Adrenal gland (tissue), 12 donors: ENCODE measurements around the gene KCNMA1. TPM values are rescaled to one million over a fixed set of nuclear protein-coding genes. Genes with fewer than 3 reads are reported as not detected.

Experiments
- DNase-seq, 7 donors: peaks; one replicate each; pipeline ENCODE4 v3.0.0-alpha.2; 2019 to 2020
- H3K27ac ChIP-seq, 5 donors: fragments of 200-600 bp; sonication (generic) in 4 of 5; 1 replicate in 3 of 5; 2 replicates in 2 of 5; pipeline versions ENCODE4 v1.5.1 to v1.8.0; 2016 to 2020; ENCODE audit warnings: mild to moderate bottlenecking in 1 of 5
- H3K27me3 ChIP-seq: fragments of 200-600 bp; 2 replicates; pipeline ENCODE4 v1.8.0; 2021
- H3K36me3 ChIP-seq, 2 donors: fragments of 200-600 bp; replicated peaks in 1 of 2; 1 replicate in 1 of 2; 2 replicates in 1 of 2; pipeline versions ENCODE4 v1.5.1 to v1.8.0; 2018 to 2022
- H3K4me1 ChIP-seq, 2 donors: fragments of 200-600 bp; replicated peaks in 1 of 2; 1 replicate in 1 of 2; 2 replicates in 1 of 2; pipeline versions ENCODE4 v1.5.1 to v1.8.0; 2018 to 2021
- H3K4me3 ChIP-seq, 4 donors: fragments of 200-600 bp; sonication (generic) in 3 of 4; one replicate each; pipeline ENCODE4 v1.5.1; 2016 to 2018
- H3K9me3 ChIP-seq, 3 donors: fragments of 200-600 bp; sonication (generic) in 1 of 3; replicated peaks in 1 of 3; 1 replicate in 2 of 3; 2 replicates in 1 of 3; pipeline versions ENCODE4 v1.5.1 to v1.8.0; 2016 to 2021
- CTCF ChIP-seq, 6 experiments: fragments of 450-650 bp in 4 of 6; fragments of 200-600 bp in 2 of 6; sonication (generic) in 1 of 6; IDR thresholded peaks; 1 replicate in 5 of 6; 2 replicates in 1 of 6; pipeline versions ENCODE4 v1.5.1 to v1.8.0; 2016 to 2021; ENCODE audit warnings: antibody characterized with exemption in 6 of 6, mild to moderate bottlenecking in 2 of 6, moderate library complexity in 1 of 6
- POLR2A ChIP-seq, 2 donors: fragments of 450-650 bp; IDR thresholded peaks; one replicate each; pipeline ENCODE4 v1.6.1; 2017; ENCODE audit warnings: antibody characterized with exemption in 2 of 2, mild to moderate bottlenecking in 2 of 2, moderate library complexity in 1 of 2
- WGBS, 4 donors: extraction: QIAGEN DNeasy Blood & Tissue Kit in 2 of 4; methylation state at CpG; one replicate each; pipeline versions ENCODE4 v1.1.5 to v1.1.7; 2013 to 2017; 5-methylcytosine and 5-hydroxymethylcytosine counted together
- intact Hi-C, 2 donors: fragments of 100-400 bp; cut with DNase I; formaldehyde crosslinking; loops; one replicate each; pipeline versions ENCODE4 v1.14.1 to v1.15.0; 2022 to 2023
- polyA plus RNA-seq, 3 donors: library from polyadenylated mRNA; stranded (reverse); fragments of 200-250 nt in 2 of 3; fragments of 350-450 nt in 1 of 3; fragmentation: Illumina TruSeq in 1 of 3; extraction: RNeasy Lipid Tissue Mini Kit (QIAGEN cat#74804) in 1 of 3; gene quantifications; one replicate each; pipeline ENCODE4 v1.2.3, GENCODE V29; 2013 to 2014
- total RNA-seq, 9 donors: library from RNA; depleted of rRNA in 4 of 9; stranded (reverse); fragments of >200 nt in 4 of 9; fragments of 120-200 nt in 1 of 9; fragmentation: NEBNext Ultra II Directional in 1 of 9; extraction: Animal tissue kit (Norgen Biotek cat#: 25700) in 1 of 9; gene quantifications; one replicate each; pipeline versions ENCODE4 v1.1.0 to v1.2.4, GENCODE V29; 2013 to 2023
- donor health status: healthy with polysubstance abuse.
- donor health status: Bipolar disorder and iron deficiency.
- donor health status: DM: yes; HTN: yes; CAD: no.
- donor health status: DM: no; HTN: no; CAD: no.
- donor health status: DM: no; HTN: no; CAD: no.
- donor health status: DM: yes; HTN: yes; CAD: no.

Gene KCNMA1
- total and polyA plus RNA-seq, 12 donors, result 6.4 to 37.7 (median 13.4) TPM

- H3K4me1 ChIP-seq, result no peaks in the 10 kb centered on the region
- TF ChIP-seq POLR2A (IDR thresholded peaks at IDR 0.05) (no peak), CTCF (IDR thresholded peaks at IDR 0.05) (no peak)
These were observed 449.1 kb downstream of the KCNMA1 start for GRCh38 chr10:77188521-77188920.

GRCh38 chr10:77188000-77188395, 449.6 kb downstream of the KCNMA1 start:
- TF ChIP-seq POLR2A (IDR thresholded peaks at IDR 0.05) (no peak), CTCF (IDR thresholded peaks at IDR 0.05) (no peak)
- Histone ChIP-seq H3K4me3 (no peak overlapping the region), H3K36me3 (no peaks in the 10 kb centered on the region), H3K27me3 (no peaks in the 10 kb centered on the region), H3K4me1 (no peaks in the 10 kb centered on the region), H3K9me3 (no peaks in the 10 kb centered on the region), H3K27ac (no peak overlapping the region)
- intact Hi-C loops, result no loop called here
- 74 to 92% (median 84%) methylated on average over 1 of the region's 1 CpG for WGBS, 4 donors
- DNase-seq, result no peak

More at GRCh38 chr10:77188521-77188920, 449.1 kb downstream of the KCNMA1 start:
- no peaks in the 10 kb centered on the region for H3K36me3 ChIP-seq
- no peak overlapping the region for H3K27ac ChIP-seq
- no peak overlapping the region for H3K4me3 ChIP-seq
- H3K27me3 ChIP-seq, result no peaks in the 10 kb centered on the region
- no peaks in the 10 kb centered on the region for H3K9me3 ChIP-seq
- intact Hi-C loops, result no loop called here
- DNase-seq, result no peak

- Histone ChIP-seq H3K4me1 (no peaks in the 10 kb centered on the region), H3K36me3 (no peaks in the 10 kb centered on the region), H3K27me3 (no peaks in the 10 kb centered on the region), H3K4me3 (no peak overlapping the region), H3K27ac (no peak overlapping the region), H3K9me3 (no peaks in the 10 kb centered on the region)
- intact Hi-C loops, result no loop called here
- DNase-seq, result no peak
- WGBS, 4 donors, result 77 to 92% (median 83%) methylated on average over 9 of the region's 9 CpGs
- no peak for TF ChIP-seq POLR2A (IDR thresholded peaks at IDR 0.05)
- no peak for TF ChIP-seq CTCF (IDR thresholded peaks at IDR 0.05)
These were observed 450.1 kb downstream of the KCNMA1 start for GRCh38 chr10:77187376-77187999.

GRCh38 chr10:77186936-77187335, 450.7 kb downstream of the KCNMA1 start:
- no peaks in the 10 kb centered on the region for H3K27me3 ChIP-seq
- no peaks in the 10 kb centered on the region for H3K36me3 ChIP-seq
- H3K4me1 ChIP-seq, result no peaks in the 10 kb centered on the region
- H3K9me3 ChIP-seq, result no peaks in the 10 kb centered on the region
- H3K27ac ChIP-seq, result no peak overlapping the region
- TF ChIP-seq POLR2A (IDR thresholded peaks at IDR 0.05) (no peak), CTCF (IDR thresholded peaks at IDR 0.05) (no peak)
- H3K4me3 ChIP-seq, result no peak overlapping the region
- intact Hi-C loops, result no loop called here
- WGBS, 4 donors, result 89 to 92% (median 90%) methylated on average over 3 of the region's 3 CpGs
- DNase-seq, result no peak
